Stimulated activated CD4-positive, alpha-beta T cell treated with anti-CD3 and anti-CD28 coated beads, Interleukin-15, amount 100 ng/mL, for 24 hours (primary cell): ENCODE results near the gene FREM3.
"Not testable (repeated sequence)": the region's sequence is repeated elsewhere in the genome, so short reads cannot be mapped to it uniquely, and the experiment has no call there.

ENCODE experiments used
- DNase-seq: peaks from one replicate; pipeline ENCODE4 v3.0.0-alpha.2; 2020

Gene FREM3

GRCh38 chr4:143700416-143701352 is at the start of gene FREM3:
Gene FREM3 (minus strand): TSS chr4:143700675. CDS start chr4:143700675, 0 bp downstream.
- peak; percentile 17 for DNase-seq

- DNase-seq = no peak
These were observed 45.4 kb upstream of the FREM3 start for GRCh38 chr4:143745874-143746273.

- DNase-seq = no peak
These were observed 43.1 kb upstream of the FREM3 start for GRCh38 chr4:143743591-143743990.

GRCh38 chr4:143742834-143743233 is 42.4 kb upstream of the FREM3 start:
- DNase-seq = no peak

- DNase-seq = no peak
These were observed 36.4 kb upstream of the FREM3 start for GRCh38 chr4:143736861-143737260.

- DNase-seq = not testable (repeated sequence)
These were observed 35.6 kb upstream of the FREM3 start for GRCh38 chr4:143736061-143736460.

- no peak for DNase-seq
These were observed 27.7 kb upstream of the FREM3 start for GRCh38 chr4:143728166-143728565.

- DNase-seq = no peak
These were observed 26.2 kb upstream of the FREM3 start for GRCh38 chr4:143726714-143727113.

GRCh38 chr4:143721317-143721716 is 20.8 kb upstream of the FREM3 start:
- no peak for DNase-seq

- not testable (repeated sequence) for DNase-seq
These were observed 18.3 kb upstream of the FREM3 start for GRCh38 chr4:143718748-143719147.

- no peak for DNase-seq
These were observed 13.6 kb upstream of the FREM3 start for GRCh38 chr4:143713955-143714625.

GRCh38 chr4:143713553-143713952 is 13.1 kb upstream of the FREM3 start:
- DNase-seq = no peak

GRCh38 chr4:143712155-143712550 is 11.7 kb upstream of the FREM3 start:
- no peak for DNase-seq

- no peak for DNase-seq
These were observed 11.2 kb upstream of the FREM3 start for GRCh38 chr4:143711543-143712154.

- no peak for DNase-seq
These were observed 890 bp upstream of the FREM3 start for GRCh38 chr4:143701365-143701764.

GRCh38 chr4:143700046-143700415 is 444 bp downstream of the FREM3 start:
- DNase-seq = peak; percentile 26

GRCh38 chr4:143699331-143700045 is 987 bp downstream of the FREM3 start:
- no peak for DNase-seq

- DNase-seq = no peak
These were observed 6.6 kb downstream of the FREM3 start for GRCh38 chr4:143693856-143694255.

- no peak for DNase-seq
These were observed 8.2 kb downstream of the FREM3 start for GRCh38 chr4:143692241-143692640.

GRCh38 chr4:143679434-143679833 is 21.0 kb downstream of the FREM3 start:
- DNase-seq = no peak

GRCh38 chr4:143673629-143674028 is 26.8 kb downstream of the FREM3 start:
- not testable (repeated sequence) for DNase-seq

- no peak for DNase-seq
These were observed 31.4 kb downstream of the FREM3 start for GRCh38 chr4:143668930-143669552.

- DNase-seq = no peak
These were observed 33.0 kb downstream of the FREM3 start for GRCh38 chr4:143667461-143667860.
